OCI-LY1 (cell line): ENCODE data around the gene NEUROG2.

ENCODE experiments used
- H2AFZ ChIP-seq: fragments of 200-600 bp; sonication (generic), shearing (Covaris generic); 2 replicates; pipeline ENCODE4 v1.6.0; 2014; ENCODE audit warnings: antibody characterized with exemption, mild to moderate bottlenecking, low read length
- H3F3A ChIP-seq: fragments of 200-600 bp; sonication (generic), shearing (Covaris generic); 2 replicates; pipeline ENCODE4 v1.6.0; 2014; ENCODE audit warnings: mild to moderate bottlenecking, antibody characterized with exemption, low read length, moderate library complexity; ENCODE audit not compliant: insufficient read depth
- H3K27ac ChIP-seq: fragments of 200-600 bp; sonication (generic); 2 replicates; pipeline ENCODE4 v1.5.1; 2014; ENCODE audit warnings: low read length, mixed run types, mild to moderate bottlenecking, low read depth; ENCODE audit not compliant: poor library complexity, severe bottlenecking
- H3K27me3 ChIP-seq: fragments of 200-600 bp; sonication (generic); 2 replicates; pipeline ENCODE4 v1.6.0; 2014; ENCODE audit warnings: antibody characterized with exemption, mild to moderate bottlenecking, low read length, moderate library complexity; ENCODE audit not compliant: insufficient read depth
- H3K36me3 ChIP-seq: fragments of 200-600 bp; sonication (generic); 2 replicates; pipeline ENCODE4 v1.6.1; 2014; ENCODE audit warnings: mild to moderate bottlenecking, antibody characterized with exemption, low read length, moderate library complexity, mixed read lengths; ENCODE audit not compliant: insufficient read depth
- H3K4me1 ChIP-seq: fragments of 200-600 bp; sonication (generic); 2 replicates; pipeline ENCODE4 v1.5.1; 2014; ENCODE audit warnings: mild to moderate bottlenecking, low read length, moderate library complexity; ENCODE audit not compliant: insufficient read depth, severe bottlenecking
- H3K4me2 ChIP-seq: fragments of 200-600 bp; sonication (generic), shearing (Covaris generic); 2 replicates; pipeline ENCODE4 v1.6.1; 2014; ENCODE audit warnings: low read length
- H3K4me3 ChIP-seq: fragments of 200-600 bp; sonication (generic); 2 replicates; pipeline ENCODE4 v1.5.1; 2014; ENCODE audit warnings: low read length, low read depth, mild to moderate bottlenecking, mixed read lengths; ENCODE audit not compliant: poor library complexity, severe bottlenecking
- H3K79me2 ChIP-seq: fragments of 200-600 bp; shearing (Covaris generic); 2 replicates; pipeline ENCODE4 v1.6.1; 2016; ENCODE audit warnings: mixed run types, low read length, mixed read lengths; ENCODE audit not compliant: insufficient read depth
- H3K9ac ChIP-seq: fragments of 200-600 bp; sonication (generic), shearing (Covaris generic); 2 replicates; pipeline ENCODE4 v1.6.1; 2014; ENCODE audit warnings: mild to moderate bottlenecking, low read length, mixed read lengths
- H3K9me2 ChIP-seq: fragments of 200-600 bp; sonication (generic), shearing (Covaris generic); 2 replicates; pipeline ENCODE4 v1.6.1; 2014; ENCODE audit warnings: low read depth, mild to moderate bottlenecking, low read length, mixed read lengths
- H3K9me3 ChIP-seq: fragments of 200-600 bp; shearing (Covaris generic); 2 replicates; pipeline ENCODE4 v1.6.1; 2014; ENCODE audit warnings: low read length, mixed read lengths
- H4K20me1 ChIP-seq: fragments of 200-600 bp; sonication (generic), shearing (Covaris generic); 2 replicates; pipeline ENCODE4 v1.6.0; 2016; ENCODE audit warnings: mild to moderate bottlenecking, low read length; ENCODE audit not compliant: insufficient read depth
- EZH2 ChIP-seq: fragments of 200-600 bp; sonication (generic), shearing (Covaris generic); IDR thresholded peaks from 2 replicates; pipeline ENCODE4 v1.8.0; 2017; ENCODE audit warnings: borderline replicate concordance, mixed run types, mild to moderate bottlenecking, antibody characterized with exemption, low read length, moderate library complexity, mixed read lengths
- TF ChIP-seq, protein P1 (sequence below): fragments of 200-600 bp; sonication (generic), shearing (Covaris generic); IDR thresholded peaks from 2 replicates; pipeline ENCODE4 v1.5.1; 2017; ENCODE audit warnings: mild to moderate bottlenecking, antibody characterized with exemption, low read length, moderate library complexity, mixed read lengths

NEUROG2 gene

DNA sequence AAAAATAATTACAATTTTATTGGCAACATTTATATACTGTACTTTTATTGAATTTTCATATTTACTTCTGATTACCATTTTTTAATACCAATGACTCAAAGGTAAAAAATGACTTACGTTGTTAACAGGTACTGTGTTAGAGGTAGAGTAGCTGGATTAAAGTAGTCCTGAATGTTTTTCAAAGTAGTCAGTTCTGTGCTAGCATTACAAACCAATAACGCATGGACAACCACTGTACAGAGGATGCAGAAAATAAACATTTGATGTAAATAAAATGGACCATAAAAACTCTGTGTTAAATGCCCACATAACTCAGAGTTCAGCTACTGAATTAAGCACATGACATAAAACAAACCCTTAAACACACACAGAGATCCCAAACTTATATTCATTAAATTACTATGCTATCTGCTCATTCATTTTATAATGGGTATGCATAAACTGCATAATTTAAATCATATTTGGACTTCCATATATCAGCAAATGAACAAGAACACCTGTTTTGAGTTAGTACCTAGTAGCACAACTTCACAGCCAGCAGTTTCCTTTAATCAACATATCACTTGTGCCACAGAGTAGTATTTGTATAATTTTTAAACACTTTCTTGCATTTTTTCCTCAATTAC lies 46.4 kb upstream of the NEUROG2 start:
- no peak overlapping the region for H3K9ac ChIP-seq
- no peaks in the 10 kb centered on the region for H3K9me2 ChIP-seq
- H3K27ac ChIP-seq, result no peak overlapping the region
- no peaks in the 10 kb centered on the region for H3K9me3 ChIP-seq
- H3K4me2 ChIP-seq, result no peak overlapping the region
- H3K4me3 ChIP-seq, result no peak overlapping the region
- H3K79me2 ChIP-seq, result no peaks in the 10 kb centered on the region
- H3F3A ChIP-seq, result no peaks in the 10 kb centered on the region
- no peak overlapping the region for H2AFZ ChIP-seq
- no peaks in the 10 kb centered on the region for H4K20me1 ChIP-seq
- H3K4me1 ChIP-seq, result peaks cover 10% of the 10 kb centered on the region
- peaks cover 23% of the 10 kb centered on the region; the same call in 1 of the 2 replicates for H3K36me3 ChIP-seq
- no peak for TF ChIP-seq EZH2
- TF ChIP-seq, protein P1, sequence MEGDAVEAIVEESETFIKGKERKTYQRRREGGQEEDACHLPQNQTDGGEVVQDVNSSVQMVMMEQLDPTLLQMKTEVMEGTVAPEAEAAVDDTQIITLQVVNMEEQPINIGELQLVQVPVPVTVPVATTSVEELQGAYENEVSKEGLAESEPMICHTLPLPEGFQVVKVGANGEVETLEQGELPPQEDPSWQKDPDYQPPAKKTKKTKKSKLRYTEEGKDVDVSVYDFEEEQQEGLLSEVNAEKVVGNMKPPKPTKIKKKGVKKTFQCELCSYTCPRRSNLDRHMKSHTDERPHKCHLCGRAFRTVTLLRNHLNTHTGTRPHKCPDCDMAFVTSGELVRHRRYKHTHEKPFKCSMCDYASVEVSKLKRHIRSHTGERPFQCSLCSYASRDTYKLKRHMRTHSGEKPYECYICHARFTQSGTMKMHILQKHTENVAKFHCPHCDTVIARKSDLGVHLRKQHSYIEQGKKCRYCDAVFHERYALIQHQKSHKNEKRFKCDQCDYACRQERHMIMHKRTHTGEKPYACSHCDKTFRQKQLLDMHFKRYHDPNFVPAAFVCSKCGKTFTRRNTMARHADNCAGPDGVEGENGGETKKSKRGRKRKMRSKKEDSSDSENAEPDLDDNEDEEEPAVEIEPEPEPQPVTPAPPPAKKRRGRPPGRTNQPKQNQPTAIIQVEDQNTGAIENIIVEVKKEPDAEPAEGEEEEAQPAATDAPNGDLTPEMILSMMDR, result no peak
- no peaks in the 10 kb centered on the region for H3K27me3 ChIP-seq

DNA sequence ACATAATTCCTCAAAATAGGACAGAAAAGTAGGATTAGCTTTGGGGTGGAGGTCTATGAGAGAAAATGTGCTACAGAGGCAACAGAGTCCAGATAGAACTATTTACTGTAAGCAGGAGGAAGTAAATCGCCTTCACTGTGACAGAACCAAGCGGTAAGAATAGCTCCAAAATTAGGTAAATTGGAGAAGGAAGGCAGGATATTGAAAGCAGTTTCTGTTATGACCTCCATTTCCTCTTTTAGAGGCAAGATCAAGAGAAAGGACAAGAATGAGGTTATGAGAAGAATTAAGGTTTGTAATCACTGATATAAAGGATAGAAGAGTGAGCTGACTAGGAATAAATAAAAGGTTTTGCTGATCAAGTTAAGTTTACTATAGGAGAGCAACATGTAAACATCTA lies 44.1 kb upstream of the NEUROG2 start:
- Histone ChIP-seq H3K4me2 (no peak overlapping the region), H3K4me1 (peaks cover 10% of the 10 kb centered on the region), H3K36me3 (peaks cover 18% of the 10 kb centered on the region; the same call in 1 of the 2 replicates), H3K27me3 (no peaks in the 10 kb centered on the region), H3K27ac (no peak overlapping the region), H3K9me3 (no peaks in the 10 kb centered on the region), H2AFZ (no peak overlapping the region), H3K4me3 (no peak overlapping the region), H3K9me2 (no peaks in the 10 kb centered on the region), H4K20me1 (no peaks in the 10 kb centered on the region), H3K9ac (no peak overlapping the region), H3K79me2 (no peaks in the 10 kb centered on the region), H3F3A (no peaks in the 10 kb centered on the region)
- TF ChIP-seq EZH2, result no peak

DNA sequence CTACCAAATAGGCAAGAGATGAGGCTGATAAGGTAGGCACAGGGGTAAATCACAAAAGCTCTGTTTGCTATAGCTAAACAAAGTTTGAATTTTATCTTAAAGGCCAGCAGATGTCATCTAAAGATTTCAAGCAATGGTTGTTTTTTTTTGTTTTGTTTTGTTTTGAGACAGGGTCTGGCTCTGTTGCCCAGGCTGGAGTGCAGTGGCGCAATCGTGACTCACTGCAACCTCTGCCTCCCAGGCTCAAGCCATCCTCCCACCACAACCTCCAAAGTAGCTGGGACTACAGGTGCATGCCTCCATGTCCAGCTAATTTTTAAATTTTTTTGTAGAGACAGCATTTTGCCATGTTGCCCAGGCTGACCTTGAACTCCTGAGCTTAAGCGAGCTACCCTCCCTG lies 43.1 kb upstream of the NEUROG2 start:
- Histone ChIP-seq H3K4me3 (no peak overlapping the region), H2AFZ (no peak overlapping the region), H3K9ac (no peak overlapping the region), H3K4me2 (no peak overlapping the region), H3K9me2 (no peaks in the 10 kb centered on the region), H4K20me1 (no peaks in the 10 kb centered on the region), H3K9me3 (no peaks in the 10 kb centered on the region), H3K4me1 (peaks cover 10% of the 10 kb centered on the region), H3K79me2 (no peaks in the 10 kb centered on the region), H3K27me3 (no peaks in the 10 kb centered on the region), H3K27ac (no peak overlapping the region), H3F3A (no peaks in the 10 kb centered on the region), H3K36me3 (peaks cover 18% of the 10 kb centered on the region; the same call in 1 of the 2 replicates)
- TF ChIP-seq EZH2, result no peak
- TF ChIP-seq, protein P1, result no peak
